HCEC 1CT (cell line): ENCODE measurements around the gene GDI1.

ENCODE experiments used
- DNase-seq: peaks from one replicate; pipeline ENCODE4 v3.0.0-alpha.2; 2017

Gene GDI1

GRCh38 chrX:154464806-154465365 lies 27.9 kb downstream of the GDI1 start:
- no peak for DNase-seq

- DNase-seq = no peak
Measured at GRCh38 chrX:154465601-154466000, 28.6 kb downstream of the GDI1 start.

GRCh38 chrX:154466036-154466435 lies 29.1 kb downstream of the GDI1 start:
- no peak for DNase-seq

- DNase-seq = no peak
Measured at GRCh38 chrX:154466907-154467306, 30.0 kb downstream of the GDI1 start.

GRCh38 chrX:154467556-154467955 lies 30.6 kb downstream of the GDI1 start:
- DNase-seq = no peak

DNA sequence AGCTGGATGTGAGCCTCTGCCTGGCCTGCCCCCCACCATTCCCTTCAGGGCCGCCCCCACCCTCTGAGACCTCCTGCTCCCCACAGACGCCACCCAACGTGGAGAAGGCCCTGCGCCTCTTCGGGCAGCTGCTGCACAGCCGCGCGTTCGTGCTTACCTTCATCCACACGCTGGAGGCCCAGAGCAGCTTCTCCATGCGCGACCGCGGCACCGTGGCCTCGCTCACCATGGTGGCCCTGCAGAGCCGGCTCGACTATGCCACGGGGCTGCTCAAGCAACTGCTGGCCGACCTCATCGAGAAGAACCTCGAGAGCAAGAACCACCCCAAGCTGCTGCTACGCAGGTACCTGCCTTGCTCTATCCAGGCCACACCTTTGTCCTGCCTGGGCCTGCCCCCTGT lies 31.3 kb downstream of the GDI1 start:
- no peak for DNase-seq

- DNase-seq = no peak
Measured at GRCh38 chrX:154469114-154469513, 32.2 kb downstream of the GDI1 start.

GRCh38 chrX:154469880-154470279 lies 32.9 kb downstream of the GDI1 start:
- no peak for DNase-seq

GRCh38 chrX:154470434-154470833 lies 33.5 kb downstream of the GDI1 start:
- DNase-seq = no peak

- DNase-seq = no peak
Measured at GRCh38 chrX:154470914-154471568, 34.1 kb downstream of the GDI1 start.

DNA sequence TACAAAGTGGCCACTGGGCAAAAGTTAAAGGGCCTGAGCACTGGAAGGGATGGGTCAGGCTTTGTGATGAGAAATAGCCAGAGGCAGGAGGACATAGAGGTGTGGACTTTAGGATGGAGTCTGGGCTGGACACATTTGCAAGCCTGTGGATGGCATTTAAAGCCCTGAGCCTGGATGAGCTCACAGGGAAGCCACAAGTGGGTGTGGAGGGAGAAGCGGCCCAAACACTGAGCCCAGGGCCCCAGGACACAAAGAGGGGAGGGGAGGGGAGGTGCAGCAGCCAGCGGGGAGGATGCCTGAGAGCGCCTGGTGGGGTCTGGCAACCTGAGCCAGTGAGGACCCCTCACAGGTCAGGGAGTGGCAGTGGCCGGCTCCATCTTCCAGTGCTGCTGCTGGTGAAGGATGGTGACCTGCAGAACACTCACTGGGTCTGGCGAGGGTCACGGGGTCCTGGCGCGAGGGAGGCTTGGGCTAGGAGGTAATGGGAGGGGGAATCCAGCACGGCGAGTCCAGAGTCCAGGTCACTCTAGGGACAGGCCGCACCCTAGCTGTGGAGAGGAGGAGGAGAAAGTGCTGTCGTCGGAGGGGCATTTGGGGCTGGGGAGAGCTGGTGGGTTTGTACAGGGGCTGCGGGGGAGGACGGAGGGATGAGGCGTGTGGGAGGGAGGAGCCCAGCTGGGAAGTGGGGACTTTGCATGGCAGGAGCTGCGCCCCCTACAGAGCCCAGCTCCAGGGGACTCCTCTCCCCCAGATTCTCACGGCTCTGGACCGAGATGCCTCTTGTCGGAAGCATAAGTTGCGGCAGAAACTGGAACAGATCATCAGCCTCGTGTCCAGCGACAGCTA lies 35.1 kb downstream of the GDI1 start:
- no peak for DNase-seq

GRCh38 chrX:154472685-154473632 lies 36.0 kb downstream of the GDI1 start:
- DNase-seq = no peak

- DNase-seq = no peak
Measured at GRCh38 chrX:154473683-154474082, 36.7 kb downstream of the GDI1 start.

- no peak for DNase-seq
Measured at GRCh38 chrX:154476821-154477220, 39.9 kb downstream of the GDI1 start.

DNA sequence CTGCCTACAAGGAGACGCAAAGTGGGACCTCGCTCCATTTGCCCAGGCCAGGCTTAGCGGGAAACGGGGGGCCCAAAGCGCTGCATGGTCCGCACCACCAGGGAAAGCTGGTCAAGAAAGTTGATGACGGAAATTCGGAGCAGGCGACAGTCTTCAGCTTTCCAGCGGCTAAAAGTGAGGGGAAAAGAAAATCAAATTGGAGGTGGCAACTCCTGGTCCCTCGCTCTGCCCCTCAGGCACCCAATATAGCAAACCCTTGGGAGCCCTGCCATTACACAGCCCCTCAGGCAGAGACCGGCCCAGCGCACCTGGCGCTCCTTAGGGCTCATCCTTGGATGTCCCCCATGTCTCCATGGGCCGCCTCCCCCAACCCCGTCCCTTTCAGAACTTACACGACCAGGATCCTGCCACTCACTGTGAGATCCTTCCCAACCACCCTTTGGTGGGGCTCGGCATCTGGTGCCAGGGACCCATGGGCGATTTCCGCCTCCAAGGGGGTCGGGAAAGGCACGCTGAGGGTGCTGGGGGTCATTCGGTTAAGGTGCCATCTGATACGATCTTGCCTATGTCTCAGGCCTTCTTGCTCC lies 41.0 kb downstream of the GDI1 start:
- DNase-seq = no peak

GRCh38 chrX:154478728-154479622 lies 42.0 kb downstream of the GDI1 start, which contains the start of gene LAGE3:
Gene LAGE3 (minus strand): TSS chrX:154479281. CDS start chrX:154478915, 366 bp downstream.
- DNase-seq = peak; percentile 82

- DNase-seq = no peak
Measured at GRCh38 chrX:154481195-154481594, 44.2 kb downstream of the GDI1 start.

GRCh38 chrX:154481911-154482601 lies 45.1 kb downstream of the GDI1 start:
- no peak for DNase-seq

DNA sequence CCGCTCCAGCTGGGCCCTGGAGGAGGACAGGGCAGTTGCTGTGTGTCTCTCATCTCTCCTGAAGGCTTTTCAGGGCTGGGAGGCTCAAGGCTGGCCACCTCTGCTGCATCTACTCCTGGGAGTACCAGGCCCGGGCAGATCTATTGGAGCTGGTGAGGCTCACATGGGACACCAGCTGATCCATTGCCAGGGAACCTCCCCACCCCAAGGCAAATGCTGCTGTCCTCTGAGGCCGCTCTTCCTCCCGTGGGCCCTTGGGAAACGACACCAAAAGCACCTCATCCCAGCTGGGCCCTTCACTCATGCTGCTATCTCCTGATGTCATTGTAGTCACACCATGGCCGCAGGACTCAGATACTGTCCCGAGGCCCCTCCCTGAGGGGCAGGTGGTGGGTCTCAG lies 45.8 kb downstream of the GDI1 start:
- DNase-seq = no peak

DNA sequence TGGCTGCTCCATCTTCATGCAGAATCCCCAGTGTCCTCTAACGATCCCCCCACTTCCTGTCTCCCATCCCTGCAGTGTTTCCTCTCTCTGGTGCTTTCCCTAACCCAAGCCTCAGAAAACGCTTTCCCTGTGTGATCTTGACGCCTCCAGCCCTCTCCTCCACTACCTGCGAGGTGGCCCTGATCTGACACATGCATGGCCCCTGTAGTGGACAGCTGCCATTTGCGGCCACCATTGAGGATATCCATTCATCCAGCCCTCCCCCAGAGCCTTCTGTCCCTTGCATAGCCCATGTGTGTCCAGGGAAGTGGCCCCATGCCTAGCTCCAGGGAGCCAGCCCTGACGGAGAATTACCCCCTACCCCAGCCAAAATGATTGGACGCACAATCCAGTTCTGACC lies 46.4 kb downstream of the GDI1 start:
- no peak for DNase-seq
